K562 (cell line): ENCODE data around the gene LDLR. TPM values are rescaled to one million over a fixed set of nuclear protein-coding genes. Genes with fewer than 3 reads are reported as not detected.

Experiments used
- ATAC-seq: fragments of 200-7000 bp; cut with Tn5 transposase; 3 replicates; pipeline ENCODE4 v1.9.1; 2020; ENCODE audit warnings: moderate library complexity
- BruUV-seq: library from RNA; stranded (reverse); fragments of 400-500 nt; replicated peaks from 2 replicates; lab custom pipeline; 2021; lab: Mats Ljungman, UMichigan
- CTCF ChIA-PET: fragments of 300-600 bp; formaldehyde crosslinking; extraction: SDS; loops from one replicate; lab custom pipeline; 2021; ENCODE audit warnings: low intra/inter-chr PET ratio; lab: Yijun Ruan, JAX
- POLR2A ChIA-PET: fragments of 300-600, 350-650 bp; sonication (Branson Sonifier 250); formaldehyde crosslinking; extraction: SDS; loops from one replicate; lab custom pipeline; 2021; ENCODE audit warnings: antibody characterized with exemption, inconsistent platforms; lab: Yijun Ruan, JAX
- DNase-seq, 4 experiments: peaks; one replicate each; pipeline versions ENCODE4 v3.0.0 to v3.0.0-alpha.2; 2011 to 2018; ENCODE audit warnings: low spot score in 3 of 4, mixed read lengths in 3 of 4; ENCODE audit errors: extremely low read depth in 1 of 4
- FAIRE-seq: peaks from 2 replicates; lab custom pipeline; 2011; peaks lifted over from hg19 to GRCh38; lab: Jason Lieb, UNC
- H2AFZ ChIP-seq: 2 replicates; pipeline ENCODE4 v1.6.0; 2011; ENCODE audit warnings: low read depth, low read length, control low read depth, inconsistent platforms
- H3K27ac ChIP-seq: fragments of 200-600 bp; 3 replicates; pipeline ENCODE4 v1.8.0; 2011; ENCODE audit warnings: low read depth, mild to moderate bottlenecking, control low read depth, inconsistent platforms, low read length, moderate library complexity, mixed read lengths; ENCODE audit errors: extremely low read depth
- H3K27me3 ChIP-seq, 2 experiments: fragments of 300-600 bp in 1 of 2; 2 replicates in 1 of 2; 3 replicates in 1 of 2; pipeline versions ENCODE4 v1.6.0 to v1.8.0; 2011; ENCODE audit warnings: inconsistent platforms in 2 of 2, low read length in 2 of 2, mild to moderate bottlenecking in 1 of 2, mixed read lengths in 1 of 2, moderate library complexity in 1 of 2; ENCODE audit not compliant: control insufficient read depth in 2 of 2, insufficient read depth in 2 of 2
- H3K36me3 ChIP-seq: fragments of 300-600 bp; 3 replicates; pipeline ENCODE4 v1.8.0; 2011; ENCODE audit warnings: mild to moderate bottlenecking, low read length, inconsistent platforms; ENCODE audit not compliant: control insufficient read depth, insufficient read depth
- H3K4me1 ChIP-seq, 2 experiments: fragments of 200-600 bp in 1 of 2; replicated peaks in 1 of 2; 2 replicates in 1 of 2; 3 replicates in 1 of 2; pipeline versions ENCODE4 v1.5.1 to v1.8.0; 2011; ENCODE audit warnings: inconsistent platforms in 2 of 2, low read length in 2 of 2, mild to moderate bottlenecking in 1 of 2, mixed read lengths in 1 of 2, moderate library complexity in 1 of 2; ENCODE audit not compliant: control insufficient read depth in 2 of 2, insufficient read depth in 2 of 2
- H3K4me2 ChIP-seq: 2 replicates; pipeline ENCODE4 v1.6.1; 2011; ENCODE audit warnings: low read length, control low read depth, inconsistent platforms, mixed read lengths; ENCODE audit not compliant: insufficient read depth
- H3K4me3 ChIP-seq: fragments of 200-600 bp; sonication (generic), shearing (Covaris generic); 2 replicates; pipeline ENCODE4 v1.5.1; 2016; ENCODE audit warnings: control low read depth, inconsistent platforms
- H3K79me2 ChIP-seq: fragments of 200-600 bp; 3 replicates; pipeline ENCODE4 v1.8.0; 2011; ENCODE audit warnings: low read length, inconsistent platforms; ENCODE audit not compliant: control insufficient read depth, insufficient read depth
- H3K9ac ChIP-seq, 2 experiments: 2 replicates each; pipeline versions ENCODE4 v1.6.0 to v1.6.1; 2011; ENCODE audit warnings: low read depth in 2 of 2, low read length in 2 of 2, control low read depth in 1 of 2, inconsistent platforms in 1 of 2, mild to moderate bottlenecking in 1 of 2, mixed read lengths in 1 of 2; ENCODE audit not compliant: insufficient read depth in 1 of 2
- H3K9me1 ChIP-seq: one replicate; pipeline ENCODE4 v1.6.0; 2011; ENCODE audit warnings: inconsistent platforms, mild to moderate bottlenecking, low read length, moderate library complexity; ENCODE audit not compliant: control insufficient read depth, insufficient read depth
- H3K9me3 ChIP-seq: replicated peaks from 2 replicates; pipeline ENCODE4 v1.5.1; 2011; ENCODE audit warnings: low read depth, low read length, inconsistent platforms; ENCODE audit not compliant: control insufficient read depth, insufficient read depth
- H4K20me1 ChIP-seq: replicated peaks from 2 replicates; pipeline ENCODE4 v1.6.1; 2011; ENCODE audit warnings: low read length, inconsistent platforms, mixed read lengths; ENCODE audit not compliant: control insufficient read depth, insufficient read depth
- CEBPG ChIP-seq, 3 experiments: fragments of 200-800 bp in 1 of 3; sonication (Bioruptor generic) in 1 of 3; sonication (generic) in 1 of 3; formaldehyde crosslinking in 1 of 3; IDR thresholded peaks in 2 of 3; conservative IDR thresholded peaks in 1 of 3; 2 replicates each; pipeline versions ENCODE4 v1.6.1 to v1.8.0; 2016 to 2022; ENCODE audit warnings: missing compliant biosample characterization in 2 of 3, missing genetic modification characterization in 2 of 3, mild to moderate bottlenecking in 1 of 3, missing genetic modification reagents in 1 of 3
- DACH1 ChIP-seq: fragments of 450-650 bp; IDR thresholded peaks from 2 replicates; pipeline ENCODE4 v1.6.1; 2018; ENCODE audit not compliant: partially characterized antibody
- FIP1L1 ChIP-seq: fragments of 200-400 bp; formaldehyde crosslinking; IDR thresholded peaks from 2 replicates; pipeline ENCODE4 v1.6.1; 2018; ENCODE audit warnings: mild to moderate bottlenecking, low read depth, low read length; ENCODE audit not compliant: poor library complexity, severe bottlenecking
- GTF2E2 ChIP-seq: fragments of 200-800 bp; sonication (Bioruptor generic); IDR thresholded peaks from 2 replicates; pipeline ENCODE4 v1.6.1; 2016; ENCODE audit warnings: missing genetic modification characterization, missing compliant biosample characterization
- MNT ChIP-seq, 2 experiments: fragments of 450-650 bp; conservative IDR thresholded peaks; 2 replicates each; pipeline ENCODE4 v1.6.1; 2017; ENCODE audit warnings: mild to moderate bottlenecking in 2 of 2, moderate library complexity in 2 of 2
- ZBTB49 ChIP-seq: sonication (generic); formaldehyde crosslinking; IDR thresholded peaks from 2 replicates; pipeline ENCODE4 v1.8.0; 2022; ENCODE audit warnings: missing genetic modification reagents, mild to moderate bottlenecking, borderline replicate concordance
- WGBS: fragments of 100-300 bp; shearing (Covaris generic); methylation state at CpG from one replicate; pipeline ENCODE4 v1.1.6; 2016; ENCODE audit warnings: low coverage, mixed read lengths; ENCODE audit not compliant: insufficient coverage; ENCODE audit errors: missing lambda C conversion rate; 5-methylcytosine and 5-hydroxymethylcytosine counted together
- in situ Hi-C: fragments of 300-500 bp; cut with MboI; formaldehyde crosslinking; loops from 4 replicates; pipeline ENCODE4 v1.15.0; 2018; ENCODE audit warnings: inconsistent platforms, mixed read lengths
- intact Hi-C: fragments of 100-400 bp; cut with micrococcal nuclease; formaldehyde crosslinking; loops from 2 replicates; pipeline ENCODE4 v1.14.2; 2022
- polyA plus RNA-seq, 8 experiments: library from polyadenylated mRNA; depleted of rRNA in 4 of 8; stranded (reverse) in 5 of 8; unstranded in 3 of 8; fragments of >200 nt; fragmentation: Nextera tagmentation in 2 of 8; fragmentation: Illumina TruSeq in 1 of 8; extraction: Ambion mirVana in 2 of 8; extraction: Trizol in 1 of 8; gene quantifications; 2 replicates each; pipeline versions ENCODE4 v1.2.1 to v1.2.3, GENCODE V29; 2011 to 2014; ENCODE audit warnings: inconsistent platforms in 1 of 8, missing spikeins in 1 of 8
- total RNA-seq, 7 experiments: library from RNA; depleted of rRNA in 6 of 7; stranded (reverse); fragments of >200 nt in 6 of 7; fragmentation: Illumina TruSeq in 2 of 7; extraction: Trizol in 2 of 7; gene quantifications; 2 replicates each; pipeline versions ENCODE4 v1.2.1 to v1.2.3, GENCODE V29; 2011 to 2021; ENCODE audit warnings: low replicate concordance in 1 of 7
- TF ChIP-seq, protein P1 (sequence below): IDR thresholded peaks from 3 replicates; pipeline ENCODE4 v1.6.1; 2011; ENCODE audit warnings: borderline replicate concordance, mild to moderate bottlenecking, moderate library complexity; ENCODE audit not compliant: insufficient read length; ENCODE audit errors: extremely low read depth
- TF ChIP-seq, protein P2 (sequence below): fragments of 450-650 bp; formaldehyde crosslinking; IDR thresholded peaks from 2 replicates; pipeline ENCODE4 v1.4.0; 2022; ENCODE audit warnings: missing genetic modification characterization

Gene LDLR
- total and polyA plus RNA-seq, 9 of the 15 experiments (the other 6 are each of a cell fraction or from before 2014, with no cell fraction given): 19.9 to 114 (median 56.3) TPM

DNA sequence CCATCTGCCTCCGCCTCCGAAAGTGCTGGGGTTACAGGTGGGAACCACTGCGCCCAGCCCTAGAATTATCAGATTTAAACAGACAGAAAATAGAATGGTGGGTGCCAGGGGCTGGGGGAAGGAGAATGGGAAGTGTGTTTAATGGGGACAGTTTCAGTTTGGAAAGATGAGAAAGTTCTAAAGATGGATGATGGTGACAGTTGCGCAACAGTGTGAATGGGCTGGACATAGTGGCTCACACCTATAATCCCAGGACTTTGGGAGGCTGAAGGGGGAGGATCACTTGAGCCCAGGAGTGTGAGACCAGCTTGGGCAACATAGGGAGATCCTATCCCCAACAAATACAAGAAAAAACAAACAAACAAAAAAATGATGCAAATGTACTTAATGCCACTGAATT, 92.2 kb downstream of the LDLR start:
- peaks cover 0 to 5% of the 10 kb centered on the region in 2 experiments; a peak in 1 of 5 replicates for H3K4me1 ChIP-seq
- FAIRE-seq (no peak), DNase-seq (no peak), ATAC-seq (no peak)
- intact Hi-C loops: no loop called here
- no peaks in the 10 kb centered on the region for H3K27me3 ChIP-seq
- ChIA-PET POLR2A (no interaction called here), CTCF (no interaction called here)
- no peaks in the 10 kb centered on the region for H3K79me2 ChIP-seq
- BruUV-seq: no TSS peak
- H3K9ac ChIP-seq: no peak overlapping the region; a peak in 1 of 4 replicates
- H3K9me3 ChIP-seq: no peaks in the 10 kb centered on the region
- H3K9me1 ChIP-seq: no peaks in the 10 kb centered on the region
- in situ Hi-C loops: no loop called here
- H3K27ac ChIP-seq: no peak overlapping the region
- peaks cover 17% of the 10 kb centered on the region; the same call in 2 of the 3 replicates for H3K36me3 ChIP-seq
- no peaks in the 10 kb centered on the region for H4K20me1 ChIP-seq
- no peak overlapping the region for H3K4me2 ChIP-seq
- H2AFZ ChIP-seq: no peak overlapping the region
- 54% methylated on average over 4 of the region's 4 CpGs for WGBS
- H3K4me3 ChIP-seq: no peak overlapping the region
- peak; percentile 91 for TF ChIP-seq CEBPG (CRISPR knock-in tag; IDR thresholded peaks at IDR 0.05)
- TF ChIP-seq CEBPG (tag; conservative IDR thresholded peaks at IDR 0.05 in 1 of 2, IDR thresholded peaks at IDR 0.05 in 1 of 2): peak; percentile 88 to 97
- TF ChIP-seq, protein P1, sequence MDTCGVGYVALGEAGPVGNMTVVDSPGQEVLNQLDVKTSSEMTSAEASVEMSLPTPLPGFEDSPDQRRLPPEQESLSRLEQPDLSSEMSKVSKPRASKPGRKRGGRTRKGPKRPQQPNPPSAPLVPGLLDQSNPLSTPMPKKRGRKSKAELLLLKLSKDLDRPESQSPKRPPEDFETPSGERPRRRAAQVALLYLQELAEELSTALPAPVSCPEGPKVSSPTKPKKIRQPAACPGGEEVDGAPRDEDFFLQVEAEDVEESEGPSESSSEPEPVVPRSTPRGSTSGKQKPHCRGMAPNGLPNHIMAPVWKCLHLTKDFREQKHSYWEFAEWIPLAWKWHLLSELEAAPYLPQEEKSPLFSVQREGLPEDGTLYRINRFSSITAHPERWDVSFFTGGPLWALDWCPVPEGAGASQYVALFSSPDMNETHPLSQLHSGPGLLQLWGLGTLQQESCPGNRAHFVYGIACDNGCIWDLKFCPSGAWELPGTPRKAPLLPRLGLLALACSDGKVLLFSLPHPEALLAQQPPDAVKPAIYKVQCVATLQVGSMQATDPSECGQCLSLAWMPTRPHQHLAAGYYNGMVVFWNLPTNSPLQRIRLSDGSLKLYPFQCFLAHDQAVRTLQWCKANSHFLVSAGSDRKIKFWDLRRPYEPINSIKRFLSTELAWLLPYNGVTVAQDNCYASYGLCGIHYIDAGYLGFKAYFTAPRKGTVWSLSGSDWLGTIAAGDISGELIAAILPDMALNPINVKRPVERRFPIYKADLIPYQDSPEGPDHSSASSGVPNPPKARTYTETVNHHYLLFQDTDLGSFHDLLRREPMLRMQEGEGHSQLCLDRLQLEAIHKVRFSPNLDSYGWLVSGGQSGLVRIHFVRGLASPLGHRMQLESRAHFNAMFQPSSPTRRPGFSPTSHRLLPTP: no peak
- TF ChIP-seq FIP1L1: no peak
- TF ChIP-seq, protein P2, sequence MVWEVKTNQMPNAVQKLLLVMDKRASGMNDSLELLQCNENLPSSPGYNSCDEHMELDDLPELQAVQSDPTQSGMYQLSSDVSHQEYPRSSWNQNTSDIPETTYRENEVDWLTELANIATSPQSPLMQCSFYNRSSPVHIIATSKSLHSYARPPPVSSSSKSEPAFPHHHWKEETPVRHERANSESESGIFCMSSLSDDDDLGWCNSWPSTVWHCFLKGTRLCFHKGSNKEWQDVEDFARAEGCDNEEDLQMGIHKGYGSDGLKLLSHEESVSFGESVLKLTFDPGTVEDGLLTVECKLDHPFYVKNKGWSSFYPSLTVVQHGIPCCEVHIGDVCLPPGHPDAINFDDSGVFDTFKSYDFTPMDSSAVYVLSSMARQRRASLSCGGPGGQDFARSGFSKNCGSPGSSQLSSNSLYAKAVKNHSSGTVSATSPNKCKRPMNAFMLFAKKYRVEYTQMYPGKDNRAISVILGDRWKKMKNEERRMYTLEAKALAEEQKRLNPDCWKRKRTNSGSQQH: no peak
- TF ChIP-seq ZBTB49: no peak
- TF ChIP-seq DACH1: peak; percentile 26
- TF ChIP-seq MNT (conservative IDR thresholded peaks at IDR 0.05): no peak
- no peak for TF ChIP-seq GTF2E2 (tag)
